Smooth muscle cell (in vitro differentiated cells): ENCODE measurements around the gene DEK. TPM values are rescaled to one million over a fixed set of nuclear protein-coding genes. Genes with fewer than 3 reads are reported as not detected.
"Not testable (repeated sequence)": the region's sequence is repeated elsewhere in the genome, so short reads cannot be mapped to it uniquely, and the experiment has no call there.

Source experiments
- DNase-seq: peaks from one replicate; lab custom pipeline; 2025; ENCODE audit not compliant: unreplicated experiment; lab: John Stamatoyannopoulos, UW
- H2AFZ ChIP-seq: fragments of 200-600 bp; sonication (generic); 2 replicates; pipeline ENCODE4 v1.6.0; 2016; ENCODE audit warnings: antibody characterized with exemption, low read depth, mild to moderate bottlenecking
- H3F3A ChIP-seq: fragments of 200-600 bp; sonication (generic); 2 replicates; pipeline ENCODE4 v1.6.0; 2017; ENCODE audit warnings: antibody characterized with exemption, low read depth
- H3K27ac ChIP-seq: fragments of 200-600 bp; sonication (generic); 2 replicates; pipeline ENCODE4 v1.5.1; 2016; ENCODE audit warnings: low read depth, mild to moderate bottlenecking
- H3K27me3 ChIP-seq: fragments of 200-600 bp; sonication (generic); 2 replicates; pipeline ENCODE4 v1.6.1; 2016; ENCODE audit warnings: low read depth, mild to moderate bottlenecking
- H3K36me3 ChIP-seq: fragments of 200-600 bp; sonication (generic); 2 replicates; pipeline ENCODE4 v1.5.1; 2016; ENCODE audit warnings: low read depth
- H3K4me1 ChIP-seq: fragments of 200-600 bp; sonication (generic); 2 replicates; pipeline ENCODE4 v1.5.1; 2016; ENCODE audit warnings: low read depth
- H3K4me2 ChIP-seq: fragments of 200-600 bp; sonication (generic); 2 replicates; pipeline ENCODE4 v1.6.0; 2016; ENCODE audit warnings: mild to moderate bottlenecking
- H3K4me3 ChIP-seq: fragments of 200-600 bp; sonication (generic); 2 replicates; pipeline ENCODE4 v1.5.1; 2016; ENCODE audit warnings: mild to moderate bottlenecking
- H3K79me2 ChIP-seq: fragments of 200-600 bp; sonication (generic); 2 replicates; pipeline ENCODE4 v1.6.0; 2016; ENCODE audit warnings: low read depth, mild to moderate bottlenecking
- H3K9ac ChIP-seq: fragments of 200-600 bp; sonication (generic); 2 replicates; pipeline ENCODE4 v1.6.0; 2016; ENCODE audit warnings: low read depth
- H3K9me3 ChIP-seq: fragments of 200-600 bp; sonication (generic); replicated peaks from 2 replicates; pipeline ENCODE4 v1.5.1; 2016; ENCODE audit warnings: low read depth
- H4K20me1 ChIP-seq: fragments of 200-600 bp; sonication (generic); 2 replicates; pipeline ENCODE4 v1.6.0; 2016; ENCODE audit warnings: low read depth
- CTCF ChIP-seq: fragments of 200-600 bp; sonication (generic); IDR thresholded peaks from 2 replicates; pipeline ENCODE4 v1.5.1; 2017; ENCODE audit warnings: borderline replicate concordance, mild to moderate bottlenecking, antibody characterized with exemption; ENCODE audit not compliant: insufficient read depth, poor library complexity, severe bottlenecking
- WGBS: methylation state at CpG from one replicate; pipeline ENCODE4 v1.1.7; 2016; ENCODE audit warnings: low lambda C conversion rate; 5-methylcytosine and 5-hydroxymethylcytosine counted together
- polyA plus RNA-seq: library from polyadenylated mRNA; unstranded; fragments of >200 nt; fragmentation: Nextera tagmentation; extraction: Ambion mirVana; gene quantifications from 2 replicates; pipeline ENCODE4 v1.2.1, GENCODE V29; 2016
- total RNA-seq: library from RNA; depleted of rRNA; stranded (reverse); fragments of >200 nt; gene quantifications from 2 replicates; pipeline ENCODE4 v1.2.3, GENCODE V29; 2014

DEK gene
- total RNA-seq (50.7 and 56.5 TPM in 2 replicates), polyA plus RNA-seq (33.5 and 33.7 TPM in 2 replicates)

GRCh38 chr6:18264219-18264922 lies at the start of gene DEK:
Gene DEK, minus strand, starts transcription at chr6:18264530. Its CDS starts 543 bp downstream, at chr6:18263987.
- Histone ChIP-seq H3K36me3 (no peaks in the 10 kb centered on the region), H4K20me1 (peaks cover 34% of the 10 kb centered on the region), H3K4me2 (peak within 1 kb of the TSS; percentile 90), H3K9ac (peak within 1 kb of the TSS; percentile 93), H3K4me3 (peak within 1 kb of the TSS; percentile 88), H2AFZ (peak within 1 kb of the TSS; percentile 93), H3F3A (peaks cover 8% of the 10 kb centered on the region), H3K4me1 (peaks cover 16% of the 10 kb centered on the region), H3K27ac (peak within 1 kb of the TSS; percentile 90), H3K9me3 (no peaks in the 10 kb centered on the region), H3K27me3 (no peaks in the 10 kb centered on the region), H3K79me2 (peaks cover 46% of the 10 kb centered on the region)
- peak; percentile 54 for TF ChIP-seq CTCF
- WGBS, result under 1% methylated on average over 61 of the region's 113 CpGs
- peak; percentile 81 for DNase-seq

GRCh38 chr6:18312368-18312767 lies 48.0 kb upstream of the DEK start:
- Histone ChIP-seq H3K4me1 (no peaks in the 10 kb centered on the region), H2AFZ (no peak overlapping the region), H3K4me3 (no peak overlapping the region), H3K36me3 (no peaks in the 10 kb centered on the region), H3K27me3 (no peaks in the 10 kb centered on the region), H3K9me3 (no peaks in the 10 kb centered on the region), H3K27ac (no peak overlapping the region), H3K79me2 (no peaks in the 10 kb centered on the region), H3K9ac (no peak overlapping the region), H4K20me1 (no peaks in the 10 kb centered on the region), H3K4me2 (no peak overlapping the region), H3F3A (no peaks in the 10 kb centered on the region)
- DNase-seq, result no peak
- no peak for TF ChIP-seq CTCF

GRCh38 chr6:18310010-18310409 lies 45.7 kb upstream of the DEK start:
- H3K9ac ChIP-seq, H3K9me3 ChIP-seq, H2AFZ ChIP-seq, H3K4me2 ChIP-seq, H3F3A ChIP-seq, H3K27ac ChIP-seq, H4K20me1 ChIP-seq, H3K79me2 ChIP-seq, DNase-seq, H3K27me3 ChIP-seq, H3K4me3 ChIP-seq, H3K4me1 ChIP-seq, H3K36me3 ChIP-seq: not testable (repeated sequence)
- 83% methylated on average over 8 of the region's 8 CpGs for WGBS

- Histone ChIP-seq H3K4me1 (no peaks in the 10 kb centered on the region), H3K79me2 (no peaks in the 10 kb centered on the region), H2AFZ (no peak overlapping the region), H4K20me1 (no peaks in the 10 kb centered on the region), H3K27ac (no peak overlapping the region), H3K36me3 (no peaks in the 10 kb centered on the region), H3F3A (no peaks in the 10 kb centered on the region), H3K4me2 (no peak overlapping the region), H3K4me3 (no peak overlapping the region), H3K27me3 (no peaks in the 10 kb centered on the region), H3K9me3 (no peaks in the 10 kb centered on the region), H3K9ac (no peak overlapping the region)
- DNase-seq, result no peak
- TF ChIP-seq CTCF, result no peak
- 94% methylated on average over 5 of the region's 5 CpGs for WGBS
Measured at GRCh38 chr6:18309046-18309445, 44.7 kb upstream of the DEK start.
